NCI-H1694 (cell line): ENCODE results near the gene RGS3.
"Not testable (repeated sequence)": the region's sequence is repeated elsewhere in the genome, so short reads cannot be mapped to it uniquely, and the experiment has no call there.

ENCODE experiments used
- DNase-seq: peaks from one replicate; lab custom pipeline; 2025; lab: John Stamatoyannopoulos, UW

RGS3 gene

DNA sequence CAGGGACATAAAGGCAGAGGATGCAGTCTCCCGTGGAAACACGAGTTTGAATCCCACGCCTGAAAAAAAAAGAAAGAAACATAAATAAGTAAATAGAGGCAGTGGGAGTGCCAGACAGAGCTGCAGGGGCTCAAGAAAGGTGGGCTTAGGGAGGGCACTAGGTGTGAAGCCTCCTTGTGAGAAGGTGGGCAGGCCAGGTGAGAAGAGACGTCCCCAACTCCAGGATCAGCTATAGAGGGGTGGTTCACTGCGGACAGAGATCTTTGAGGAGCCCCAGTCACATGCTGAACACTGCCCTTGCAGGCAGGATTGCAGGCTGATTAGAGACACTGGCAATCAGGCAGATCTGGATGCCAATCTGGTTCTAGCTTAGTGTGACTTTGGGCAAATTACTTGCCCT lies 172.1 kb downstream of the RGS3 start:
- DNase-seq, result no peak

DNA sequence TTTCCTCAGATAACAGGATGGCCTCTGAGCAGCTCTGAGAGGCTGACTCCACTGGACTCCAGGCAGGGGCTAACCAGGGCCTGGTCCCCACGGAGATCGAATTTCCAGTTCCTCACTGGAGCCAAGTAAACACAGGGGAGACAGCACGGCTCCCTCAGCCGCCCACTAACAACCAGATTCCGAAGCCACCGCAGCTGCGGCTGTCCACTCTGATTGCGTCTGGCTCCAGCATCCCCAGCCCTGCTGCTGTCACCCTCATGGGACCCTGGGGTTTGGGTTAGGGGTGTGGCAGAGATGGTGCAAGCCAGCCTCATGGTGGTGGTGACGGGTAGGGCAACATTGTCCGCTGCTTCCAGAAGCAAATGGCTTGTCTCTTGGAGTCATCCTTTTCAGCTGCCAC lies 172.6 kb downstream of the RGS3 start:
- no peak for DNase-seq

DNA sequence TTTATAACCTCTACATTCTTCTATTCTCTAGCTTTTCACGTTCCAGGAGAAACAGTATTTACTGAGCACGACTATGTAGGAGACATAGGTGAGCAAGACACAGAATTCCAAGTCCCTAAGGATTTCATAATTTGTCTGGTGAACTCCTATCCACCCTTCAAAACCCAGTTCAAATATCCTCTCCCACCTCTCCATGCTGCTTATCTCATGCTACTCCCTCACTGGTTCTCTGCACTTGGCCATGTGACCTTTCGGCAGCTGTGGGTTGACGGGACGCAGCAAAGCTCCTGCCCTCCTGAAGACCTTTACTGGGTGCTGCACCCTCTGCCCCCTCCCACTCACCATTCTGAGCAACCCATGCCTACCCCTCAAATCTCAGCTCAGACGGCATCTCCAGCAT lies 173.2 kb downstream of the RGS3 start:
- DNase-seq, result no peak

DNA sequence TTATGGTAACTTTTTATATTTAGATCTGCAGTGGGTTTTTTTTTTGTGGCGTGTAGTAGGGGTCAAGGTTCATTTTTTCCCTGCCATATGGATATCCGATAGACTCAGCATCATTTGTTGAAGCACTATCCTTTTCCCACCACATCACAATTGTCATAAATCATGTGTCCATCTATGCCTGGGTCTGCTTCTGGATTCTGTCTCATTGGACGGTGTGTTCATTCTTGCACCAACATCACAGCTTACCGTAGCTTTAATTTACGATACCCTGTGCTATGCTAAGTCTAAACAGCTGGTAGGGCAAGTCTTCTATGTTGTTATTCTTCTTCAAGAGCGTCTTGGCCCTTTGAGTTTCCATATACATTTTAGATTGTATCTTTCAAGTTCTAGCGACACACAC lies 175.0 kb downstream of the RGS3 start:
- DNase-seq, result no peak

DNA sequence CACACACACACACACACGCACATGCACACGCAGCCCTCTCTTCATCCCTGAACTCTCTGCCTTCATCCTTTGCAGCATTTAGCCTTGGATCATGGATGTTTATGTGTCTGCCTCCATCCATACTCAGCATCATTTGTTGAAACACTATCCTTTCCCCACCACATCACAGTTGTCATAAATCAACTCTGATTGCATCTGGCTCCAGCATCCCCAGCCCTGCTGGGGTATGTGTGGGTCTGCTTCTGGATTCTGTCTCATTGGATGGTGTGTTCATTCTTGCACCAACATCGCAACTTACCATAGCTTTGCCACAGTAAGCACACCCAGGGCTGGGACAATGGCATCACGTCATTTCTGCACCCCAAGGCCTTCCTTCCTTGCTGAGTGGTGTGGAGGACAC lies 175.4 kb downstream of the RGS3 start:
- no peak for DNase-seq

DNA sequence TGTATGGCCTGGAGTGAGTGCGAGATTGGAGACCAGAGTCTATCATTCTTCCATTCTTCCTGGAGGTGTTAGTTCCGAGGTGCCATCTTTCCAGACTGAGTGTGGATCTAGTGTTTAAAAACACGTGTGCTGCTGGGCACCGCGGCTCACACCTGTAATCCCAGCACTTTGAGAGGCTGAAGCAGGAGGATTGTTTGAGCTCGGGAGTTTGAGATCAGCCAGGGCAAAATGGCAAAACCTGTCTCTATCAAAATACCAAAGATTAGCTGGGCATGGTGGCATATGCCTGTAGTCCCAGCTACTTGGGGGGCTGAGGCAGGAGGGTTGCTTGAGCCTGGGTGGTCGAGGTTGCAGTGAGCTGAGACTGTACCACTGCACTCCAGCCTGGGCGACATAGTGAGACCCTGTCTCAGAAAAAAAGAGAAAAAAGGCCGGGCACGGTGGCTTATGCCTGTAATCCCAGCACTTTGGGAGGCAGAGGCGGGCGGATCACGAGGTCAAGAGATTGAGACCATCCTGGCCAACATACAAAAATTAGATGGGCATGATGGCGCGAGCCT lies 176.0 kb downstream of the RGS3 start:
- not testable (repeated sequence) for DNase-seq

DNA sequence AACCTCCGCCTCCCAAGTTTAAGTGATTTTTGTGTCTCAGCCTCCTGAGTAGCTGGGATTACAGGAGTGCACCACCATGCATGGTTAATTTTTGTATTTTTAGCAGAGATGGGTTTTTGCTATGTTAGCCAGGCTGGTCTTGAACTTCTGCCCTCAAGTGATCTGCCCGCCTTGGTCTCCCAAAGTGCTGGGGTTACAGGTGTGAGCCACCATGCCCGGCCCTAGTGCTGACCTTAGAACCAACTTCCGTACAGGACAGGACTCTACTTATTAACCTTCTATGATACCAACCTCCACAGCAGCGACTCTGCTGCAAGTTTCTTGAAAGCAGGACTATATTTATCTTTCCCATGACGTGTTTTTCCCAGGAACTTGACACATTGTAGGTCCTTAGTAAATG lies 176.9 kb downstream of the RGS3 start:
- DNase-seq, result no peak

GRCh38 chr9:113641100-113641885 lies 177.8 kb downstream of the RGS3 start:
- DNase-seq, result no peak

DNA sequence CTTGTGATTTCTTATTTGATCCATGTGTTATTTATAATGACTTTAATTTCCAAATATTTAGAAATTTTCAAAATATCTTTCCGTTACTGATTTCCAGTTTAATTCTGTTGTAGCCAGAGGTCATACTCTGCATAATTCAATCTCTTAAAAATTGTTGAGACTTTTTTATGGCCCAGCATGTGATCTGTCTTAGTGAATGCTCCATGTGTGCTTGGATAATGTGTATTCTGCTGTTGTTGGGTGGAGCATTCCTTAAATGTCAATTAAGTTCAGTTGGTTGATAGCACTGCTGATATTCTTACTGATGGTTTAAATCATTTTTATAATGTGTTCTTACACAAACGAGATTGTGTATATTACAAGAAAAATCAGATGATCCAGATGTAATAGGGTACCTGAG lies 180.8 kb downstream of the RGS3 start:
- DNase-seq, result no peak

DNA sequence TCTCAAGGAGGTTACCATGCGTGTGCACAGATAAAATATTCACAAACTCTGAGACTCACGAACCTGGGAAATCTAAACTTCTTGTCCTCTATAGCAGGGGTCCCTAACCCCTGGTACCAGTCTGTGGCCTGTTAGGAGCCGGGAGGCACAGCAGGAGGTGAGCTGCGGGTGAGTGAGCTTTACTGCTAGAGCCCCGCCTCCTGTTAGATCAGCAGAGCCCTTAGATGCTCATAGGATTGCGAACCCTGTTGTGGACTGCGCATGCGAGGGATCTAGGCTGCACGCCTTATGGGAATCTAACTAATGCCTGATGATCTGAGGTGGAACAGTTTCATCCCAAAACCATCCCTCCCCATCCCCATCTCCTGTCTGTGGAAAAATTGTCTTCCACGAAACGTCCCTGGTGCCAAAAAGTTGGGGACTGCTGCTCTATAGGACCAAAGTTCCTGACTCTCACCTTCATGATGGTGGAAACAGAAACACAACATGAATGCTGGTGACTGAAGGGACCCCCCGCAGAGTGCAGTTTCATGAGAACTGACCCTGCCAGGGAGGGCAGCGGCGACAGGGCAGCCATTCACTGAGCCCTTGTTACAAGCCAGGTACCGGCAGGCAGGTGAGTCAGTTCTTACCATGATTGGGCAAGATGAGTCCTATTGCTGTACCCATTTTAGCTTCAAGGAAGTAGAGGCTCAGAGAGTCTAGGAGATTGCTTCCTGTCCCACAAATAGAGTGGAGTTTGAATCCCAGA lies 181.9 kb downstream of the RGS3 start:
- DNase-seq, result no peak

DNA sequence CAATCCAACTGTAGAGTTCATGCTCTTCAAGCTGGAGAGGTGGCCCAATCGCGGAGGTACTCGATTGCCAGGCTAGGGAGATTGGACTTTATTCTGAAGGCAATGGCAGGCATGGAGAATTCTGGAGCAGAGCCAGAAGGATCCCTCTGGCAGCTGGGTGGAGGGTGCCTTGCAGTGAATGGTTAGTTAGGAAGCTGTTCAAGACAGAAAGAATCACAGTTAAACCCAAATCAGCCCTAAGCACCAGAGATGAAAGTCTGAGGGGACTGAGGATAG lies 182.4 kb downstream of the RGS3 start:
- no peak for DNase-seq

DNA sequence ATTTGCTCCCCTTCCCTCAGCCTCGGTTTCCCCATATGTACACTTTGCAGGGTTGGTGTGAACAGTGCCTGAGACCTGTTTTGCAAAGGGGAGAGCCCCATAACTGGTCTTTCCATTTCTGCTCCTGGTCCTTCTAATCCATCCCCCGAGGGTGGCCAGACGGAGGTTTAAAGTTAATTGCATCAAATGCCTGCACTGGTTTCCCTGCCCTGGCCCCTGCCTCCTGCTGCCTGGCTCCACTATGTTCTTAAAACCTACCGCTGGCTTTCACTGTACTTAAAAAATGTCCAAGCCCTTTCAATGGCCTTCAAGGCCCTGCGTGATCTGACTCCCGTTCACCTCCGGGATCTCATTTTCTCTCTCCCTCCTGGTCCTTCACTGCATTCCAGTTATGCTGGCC lies 183.0 kb downstream of the RGS3 start:
- no peak for DNase-seq
